ENCODE data around the gene CDHR5.
"Not testable (repeated sequence)": the region's sequence is repeated elsewhere in the genome, so short reads cannot be mapped to it uniquely, and the experiment has no call there.

The CDHR5 gene

DNA sequence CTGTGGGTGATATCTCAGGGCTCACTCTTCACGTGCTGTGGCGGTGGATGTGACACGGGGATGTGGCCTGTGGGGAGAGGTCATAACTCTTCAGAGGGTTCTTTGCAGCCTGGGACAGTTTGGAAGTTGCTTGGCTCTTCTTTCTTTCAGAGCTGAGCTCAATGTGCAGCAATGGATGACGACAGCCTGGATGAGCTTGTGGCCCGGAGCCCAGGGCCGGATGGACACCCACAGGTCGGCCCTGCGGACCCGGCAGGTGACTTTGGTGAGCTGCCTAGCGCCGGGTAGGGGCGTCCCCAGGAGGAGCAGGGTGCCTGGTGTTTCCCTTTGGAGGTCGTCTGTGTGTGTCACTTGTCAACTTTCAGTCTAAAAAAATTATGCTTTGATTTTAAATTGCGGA is 43.4 kb downstream of the CDHR5 start:
- no peak for DNase-seq

DNA sequence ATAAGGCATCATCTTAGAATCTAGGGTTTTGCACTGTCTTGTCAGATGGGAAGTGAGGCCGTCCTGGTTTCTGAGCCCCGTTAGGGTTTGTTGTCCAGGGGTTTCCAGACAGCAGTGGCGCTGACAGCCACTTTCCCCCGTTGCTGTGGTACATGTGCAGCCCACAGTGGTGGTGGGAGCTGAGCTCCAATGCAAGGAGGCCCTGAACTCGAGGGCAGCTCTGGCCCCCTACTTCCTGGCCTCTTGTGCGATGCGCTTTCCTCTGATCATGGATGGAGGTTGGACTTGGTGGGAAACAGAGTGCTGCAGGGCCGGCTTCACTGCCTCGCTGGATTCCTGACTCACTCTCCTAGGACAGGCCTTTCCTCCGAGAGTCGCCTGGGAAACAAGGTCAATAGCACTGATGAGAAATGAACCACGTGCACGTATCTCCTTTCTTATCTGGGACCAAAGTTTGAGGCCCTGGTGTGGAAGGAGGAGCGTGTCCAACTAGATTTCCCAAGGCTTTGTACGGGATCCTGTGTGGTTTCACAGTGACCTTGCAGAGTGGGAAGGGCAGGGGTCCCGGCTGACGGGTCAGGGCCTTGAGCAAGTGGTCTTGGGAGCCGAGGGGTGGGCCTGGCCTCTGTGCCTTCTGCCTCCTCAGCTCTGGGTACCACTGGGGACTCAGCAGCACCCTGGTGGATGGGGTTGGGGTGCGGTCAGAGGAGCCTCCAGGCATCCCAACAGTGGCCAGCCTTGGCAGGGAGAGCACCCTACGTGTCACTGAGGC is 44.7 kb downstream of the CDHR5 start:
- no peak for DNase-seq

- DNase-seq: no peak
Measured at GRCh38 chr11:578276-579035, 46.3 kb downstream of the CDHR5 start.

GRCh38 chr11:577611-577894 is 47.2 kb downstream of the CDHR5 start:
- no peak for DNase-seq

DNA sequence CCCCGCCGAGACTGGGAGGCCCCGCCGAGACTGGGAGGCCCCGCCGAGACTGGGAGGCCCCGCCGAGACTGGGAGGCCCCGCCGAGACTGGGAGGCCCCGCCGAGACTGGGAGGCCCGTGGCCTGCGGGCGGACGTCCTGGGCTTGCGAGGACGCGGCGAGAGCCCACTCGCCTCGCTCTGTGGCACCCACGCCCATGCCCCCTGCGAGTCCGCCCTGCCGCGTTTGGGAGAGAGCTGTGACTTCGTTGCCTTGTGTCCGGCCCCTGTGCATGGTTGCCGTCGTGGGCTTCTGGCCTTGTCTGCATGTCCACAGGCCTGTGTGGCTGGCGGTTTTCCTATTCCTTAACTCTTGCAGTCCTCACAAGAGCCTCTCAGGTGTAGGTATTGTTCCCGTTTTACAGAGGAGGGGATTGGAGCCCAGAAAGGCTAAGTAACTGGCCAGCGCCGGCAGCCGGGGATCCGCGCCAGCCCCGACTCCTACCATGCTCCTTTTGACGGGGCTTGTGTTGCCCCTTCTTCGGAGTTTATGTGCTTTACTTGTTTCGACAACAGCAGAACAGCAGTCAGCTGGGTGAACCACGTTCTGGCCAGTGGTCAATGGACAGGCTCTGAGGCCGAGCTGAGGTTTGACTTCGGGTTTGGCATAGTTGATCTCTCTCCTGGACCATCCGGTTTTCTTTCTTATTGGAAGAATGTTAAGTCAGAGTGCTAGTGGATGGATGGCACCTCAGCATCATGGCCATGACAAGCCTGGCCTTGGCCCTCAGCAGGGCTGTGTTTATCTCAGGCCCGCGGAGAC is 47.7 kb downstream of the CDHR5 start:
- DNase-seq: no peak

DNA sequence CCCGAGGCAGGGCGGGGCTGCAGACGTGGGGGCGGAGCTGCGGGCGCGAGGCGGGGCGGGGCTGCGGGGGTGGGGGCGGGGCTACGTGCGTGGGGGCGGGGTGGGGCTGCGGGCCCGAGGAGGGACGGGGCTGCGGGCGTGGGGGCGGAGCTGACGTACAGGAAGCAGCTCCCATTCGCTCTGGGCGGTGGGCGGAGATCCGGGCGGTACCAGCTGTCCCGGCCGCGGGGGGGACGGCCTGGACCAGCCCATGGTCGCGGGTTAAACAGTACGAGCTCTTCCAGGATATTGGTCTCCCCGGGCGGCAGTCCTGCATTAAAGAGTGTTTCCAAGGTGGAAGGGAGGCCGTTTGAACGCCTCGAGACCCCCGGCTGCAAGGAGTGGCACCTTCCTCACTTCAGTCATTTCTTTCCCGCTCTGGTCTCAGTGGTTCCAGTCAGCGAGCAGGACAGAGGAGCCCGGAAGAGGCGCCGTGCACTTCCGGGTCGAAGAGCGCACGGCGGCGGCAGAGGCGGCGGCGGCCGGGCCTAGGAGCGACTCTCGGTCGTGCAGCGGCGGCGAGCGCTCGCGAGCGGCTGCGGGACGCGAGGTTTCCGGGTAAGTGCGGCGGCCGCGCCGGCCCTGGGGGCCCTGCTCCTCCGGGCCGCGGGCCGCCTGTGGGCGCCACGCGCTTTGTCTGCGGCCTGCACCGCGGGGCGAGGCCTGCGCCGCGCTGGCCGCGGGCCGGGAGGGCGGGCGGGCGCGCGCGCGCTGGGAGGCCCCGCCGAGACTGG is 48.6 kb downstream of the CDHR5 start, which contains the start of gene PHRF1:
TSS of gene PHRF1 (plus strand) at position 475 of the 773 bp plus-strand sequence. CDS start 5,043 bp downstream, outside the sequence.
- peak; percentile 85 for DNase-seq

DNA sequence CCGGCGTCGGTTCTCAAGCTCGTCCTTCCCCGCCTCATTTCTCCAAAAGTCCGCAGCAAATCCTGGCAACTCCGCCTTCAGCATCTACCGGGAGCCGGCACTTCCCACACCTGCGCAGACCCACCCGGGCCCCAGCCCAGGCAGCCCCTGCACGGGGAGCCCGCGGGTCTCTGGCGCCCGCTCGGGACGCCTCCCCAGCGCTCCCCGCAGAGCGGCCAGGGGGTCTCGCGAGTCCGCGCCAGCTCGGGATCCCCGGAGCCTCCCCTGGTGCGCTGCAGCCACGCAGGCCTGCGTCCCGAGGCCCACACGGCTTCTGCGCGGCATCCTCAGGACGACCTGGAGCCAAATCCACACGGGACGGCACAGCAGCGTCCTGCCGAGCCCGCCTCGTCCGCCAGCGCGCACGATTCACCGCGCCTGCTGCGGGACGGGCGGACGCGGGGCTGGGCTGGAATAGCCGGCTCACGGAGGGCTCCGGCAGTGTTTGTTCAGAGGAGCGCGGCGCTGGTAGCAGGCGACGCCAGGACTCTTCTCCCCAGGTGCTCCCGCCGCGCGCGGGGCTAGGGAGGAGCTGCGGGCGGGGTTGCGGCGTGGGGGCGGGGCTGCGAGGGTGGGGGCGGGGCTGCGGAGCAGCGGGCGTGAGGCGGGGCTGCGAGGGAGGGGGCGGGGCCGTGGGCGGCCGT is 49.3 kb downstream of the CDHR5 start:
- peak; percentile 80 for DNase-seq

GRCh38 chr11:574632-575312 is 50.0 kb downstream of the CDHR5 start:
- no peak for DNase-seq

- DNase-seq: not testable (repeated sequence)
Measured at GRCh38 chr11:574031-574570, 50.7 kb downstream of the CDHR5 start.

GRCh38 chr11:573146-573759 is 51.5 kb downstream of the CDHR5 start:
- no peak for DNase-seq

DNA sequence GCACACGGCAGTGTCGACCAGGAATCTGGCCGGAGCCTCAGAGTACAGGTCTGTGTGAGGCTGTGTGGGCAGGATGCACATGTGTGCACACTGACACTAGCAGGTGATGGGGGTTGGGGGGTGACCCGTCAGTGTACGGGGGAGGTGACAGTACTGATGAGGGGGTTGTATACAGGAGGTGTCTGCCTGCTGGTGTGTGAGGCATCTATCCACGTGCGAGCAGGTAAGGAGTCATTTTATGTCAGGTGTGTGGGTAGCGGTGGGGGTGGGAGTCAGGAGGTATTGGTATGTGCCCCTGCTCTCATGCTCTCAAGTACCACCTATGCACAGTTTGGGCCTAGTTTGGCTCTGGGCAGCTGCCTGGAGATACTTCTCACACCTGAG is 53.0 kb downstream of the CDHR5 start:
- no peak for DNase-seq

GRCh38 chr11:569158-569885 is 55.4 kb downstream of the CDHR5 start:
- no peak for DNase-seq

DNA sequence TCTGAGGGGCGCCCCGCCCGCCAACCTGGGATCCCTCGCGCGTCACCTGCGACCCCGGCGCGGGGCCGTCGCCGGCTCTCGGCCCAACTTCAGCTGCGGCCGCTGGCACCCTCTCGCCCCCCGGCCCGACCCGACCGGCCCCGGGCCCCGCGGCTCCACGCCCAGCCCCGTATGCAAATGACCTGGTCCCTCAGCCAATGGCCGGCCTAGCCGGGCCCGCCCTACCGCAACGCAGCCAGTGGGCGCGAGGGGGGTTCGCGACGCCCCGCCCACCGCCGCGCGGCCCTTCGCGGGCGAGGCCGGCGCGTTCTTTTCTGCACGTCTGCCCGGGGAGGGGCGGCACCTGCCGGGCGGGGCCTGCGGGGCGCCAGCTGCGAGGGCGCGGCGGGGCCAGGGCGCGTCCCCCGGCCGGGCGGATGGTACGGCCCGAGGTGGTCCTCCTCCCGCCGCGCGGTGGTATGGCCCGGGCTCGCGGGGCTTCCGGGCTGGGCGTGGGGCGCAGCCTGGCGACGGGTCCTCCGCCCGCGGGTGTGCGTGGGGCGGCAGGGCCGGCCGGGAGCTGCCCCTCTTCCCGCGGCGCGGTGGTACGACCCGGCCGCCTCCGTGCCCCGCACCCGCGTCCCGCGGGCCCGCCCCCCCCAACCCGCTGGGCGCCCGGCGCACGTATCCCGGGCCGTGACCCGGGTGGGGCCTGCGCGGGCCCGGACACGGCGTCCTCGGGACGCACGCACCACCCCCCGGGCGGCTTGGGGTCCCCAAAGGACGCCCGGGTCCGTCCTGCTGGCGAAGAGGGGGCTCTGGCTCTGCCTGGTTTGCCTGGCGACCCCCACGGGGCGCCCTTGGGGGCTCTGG is 56.2 kb downstream of the CDHR5 start:
- peak; percentile 85 for DNase-seq

DNA sequence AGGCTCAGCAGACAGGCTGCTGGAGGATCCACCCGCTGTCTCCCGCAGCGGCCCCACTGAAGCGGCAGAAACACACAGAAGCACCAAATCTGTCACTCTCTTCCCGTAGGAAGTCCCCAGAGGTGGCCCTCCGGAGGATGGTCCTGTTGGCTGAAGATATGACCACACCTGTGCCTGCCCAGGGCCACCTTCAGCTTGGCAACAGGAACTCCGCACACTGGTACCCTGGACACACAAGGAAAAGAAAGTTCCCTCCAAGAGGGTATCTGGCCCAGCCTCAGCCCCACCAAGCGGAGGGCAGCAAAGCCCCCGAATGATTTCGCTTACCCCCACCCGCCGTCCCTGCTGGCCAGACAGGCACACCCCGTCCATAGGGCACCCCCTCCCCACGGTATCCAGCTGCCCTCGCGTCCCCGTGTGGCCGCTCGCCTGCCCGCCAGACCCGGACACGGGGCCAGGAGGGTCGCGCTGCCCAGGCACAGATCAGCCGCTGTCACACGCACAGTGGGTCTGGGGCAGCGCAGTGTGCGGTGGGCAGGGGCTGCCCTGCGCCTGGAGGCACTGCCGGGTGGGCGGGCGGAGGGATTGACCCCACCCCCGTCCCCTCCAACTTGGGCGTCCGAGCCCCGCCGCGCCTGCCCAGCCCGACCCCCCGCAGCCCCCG is 57.0 kb downstream of the CDHR5 start:
- DNase-seq: no peak

- no peak for DNase-seq
Measured at GRCh38 chr11:567011-567628, 57.6 kb downstream of the CDHR5 start.
